Activated CD4-positive, alpha-beta T cell treated with anti-CD3 and anti-CD28 coated beads, Interleukin-2, amount 50 U/mL, for 48 hours (primary cell): ENCODE data around the gene SCAPER.
A peak's percentile ranks its signal among the peaks of the same experiment; 100 is the strongest.
"Not testable (repeated sequence)": the region's sequence is repeated elsewhere in the genome, so short reads cannot be mapped to it uniquely, and the experiment has no call there.

Experiments used
- DNase-seq, 2 experiments: peaks; one replicate each; pipeline ENCODE4 v3.0.0-alpha.2; 2020

Gene SCAPER

DNA sequence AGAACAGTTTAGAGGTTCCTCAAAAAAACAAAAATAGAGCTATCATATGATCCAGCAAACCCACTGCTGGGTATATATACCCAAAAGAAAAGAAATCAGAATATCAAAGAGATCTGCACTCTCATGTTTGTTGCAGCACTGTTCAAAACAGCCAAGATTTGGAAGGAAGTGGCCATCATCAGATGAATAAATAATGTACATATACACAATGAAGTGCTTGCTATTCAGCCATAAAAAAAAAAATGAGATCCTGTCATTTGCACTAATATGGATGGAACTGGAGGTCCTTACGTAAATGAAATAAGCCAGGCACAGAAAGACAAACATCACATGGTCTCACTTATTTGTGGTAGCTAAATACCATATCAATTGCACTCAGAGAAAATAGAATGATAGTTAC, 58.4 kb downstream of the SCAPER start:
- DNase-seq, result no peak

DNA sequence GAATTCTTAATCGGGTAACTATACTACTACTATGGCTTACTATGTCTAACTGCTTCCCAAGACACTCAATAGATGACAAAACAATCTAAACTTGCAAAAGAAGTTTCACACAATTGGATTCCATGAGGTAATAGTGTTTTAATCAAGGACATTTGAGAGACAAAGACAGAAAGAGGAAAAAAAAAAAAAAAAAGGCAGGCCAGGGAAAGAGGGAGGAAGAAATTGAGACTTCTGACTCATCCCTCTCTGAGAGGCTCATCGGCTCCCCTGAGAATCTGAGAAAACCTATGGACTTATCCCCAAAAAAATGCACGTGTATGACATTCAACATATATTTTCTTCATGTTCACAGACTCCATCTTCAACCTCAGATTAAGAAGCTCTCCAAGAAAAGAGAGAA, 61.0 kb downstream of the SCAPER start:
- no peak for DNase-seq

DNA sequence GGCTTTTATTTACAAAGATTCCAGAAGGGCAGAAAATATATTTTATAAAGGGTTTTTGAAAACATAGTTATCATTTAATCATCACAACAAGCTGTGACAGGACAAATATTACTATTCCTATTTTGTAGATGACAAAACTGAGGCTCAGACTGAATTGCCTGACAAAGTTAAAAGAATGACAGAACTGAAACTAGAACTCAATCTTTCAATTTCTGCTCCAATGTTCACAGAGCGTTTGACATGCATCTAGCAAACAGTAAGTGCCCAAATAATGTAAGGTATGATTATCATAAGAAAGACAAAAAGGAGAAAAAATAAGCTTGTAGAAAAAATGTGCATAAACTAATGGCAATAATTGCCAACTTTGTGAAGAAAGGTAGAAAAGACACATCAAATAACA, 61.9 kb downstream of the SCAPER start:
- DNase-seq, result no peak

DNA sequence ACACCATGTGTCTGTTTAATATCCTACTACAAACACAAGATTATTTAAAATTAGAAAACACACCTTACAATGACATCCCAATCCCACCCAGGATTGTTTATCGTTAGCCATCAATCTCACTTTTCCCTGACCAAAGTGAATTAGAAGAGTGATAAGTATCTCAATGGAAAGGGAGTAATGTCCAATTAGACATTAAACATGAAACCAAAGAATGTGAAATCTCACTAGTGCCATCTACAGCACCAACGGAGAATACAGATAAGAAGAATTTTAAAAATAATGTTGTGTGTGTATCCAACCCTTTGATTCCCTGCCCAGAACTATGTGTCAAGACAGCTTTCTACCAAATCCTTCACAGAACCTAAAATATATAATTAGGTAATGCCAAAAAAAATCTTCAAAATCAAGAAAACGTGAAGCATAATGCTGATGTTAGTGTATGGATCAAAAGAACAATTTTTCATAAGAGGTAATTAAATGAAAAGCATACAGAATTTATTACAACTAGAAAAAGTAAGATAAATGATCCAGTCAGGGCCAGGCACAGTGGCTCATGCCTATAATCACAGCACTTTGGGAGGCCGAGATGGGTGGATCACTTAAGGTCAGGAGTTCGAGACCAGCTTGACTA, 64.2 kb downstream of the SCAPER start:
- DNase-seq, result no peak

DNA sequence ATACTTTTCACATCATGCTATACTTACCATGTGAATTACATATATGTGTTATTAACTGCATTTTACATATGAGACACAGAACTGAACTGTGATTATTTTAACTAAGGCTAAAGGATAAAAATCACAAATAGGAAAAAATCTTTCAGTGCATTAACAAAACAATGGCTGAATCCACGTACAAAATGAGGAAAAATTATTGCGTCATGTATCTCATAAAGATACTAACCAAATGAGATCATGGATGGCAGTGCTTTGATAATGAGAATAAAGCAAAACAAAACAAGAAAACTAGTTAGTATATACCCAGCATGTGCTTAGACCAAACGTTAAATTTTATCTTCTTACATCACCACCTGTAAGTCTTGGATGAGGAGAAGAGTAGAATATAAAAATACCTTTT, 66.0 kb downstream of the SCAPER start:
- DNase-seq, result no peak

DNA sequence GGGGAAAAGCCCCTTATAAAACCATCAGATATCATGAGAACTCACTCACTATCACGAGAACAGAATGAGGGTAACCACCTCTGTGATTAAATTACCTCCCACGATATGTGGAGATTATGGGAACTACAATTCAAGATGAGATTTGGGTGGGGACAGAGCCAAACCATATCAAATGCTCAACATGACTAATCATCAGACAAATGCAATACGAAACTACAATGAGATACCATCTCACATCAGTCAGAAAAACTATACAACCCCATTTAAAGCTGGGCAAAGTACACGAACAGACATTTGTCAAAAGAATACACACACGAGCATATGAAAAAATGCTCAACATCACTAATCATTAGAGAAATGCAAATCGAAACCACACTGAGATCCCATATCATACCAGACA, 67.7 kb downstream of the SCAPER start:
- DNase-seq, result no peak

DNA sequence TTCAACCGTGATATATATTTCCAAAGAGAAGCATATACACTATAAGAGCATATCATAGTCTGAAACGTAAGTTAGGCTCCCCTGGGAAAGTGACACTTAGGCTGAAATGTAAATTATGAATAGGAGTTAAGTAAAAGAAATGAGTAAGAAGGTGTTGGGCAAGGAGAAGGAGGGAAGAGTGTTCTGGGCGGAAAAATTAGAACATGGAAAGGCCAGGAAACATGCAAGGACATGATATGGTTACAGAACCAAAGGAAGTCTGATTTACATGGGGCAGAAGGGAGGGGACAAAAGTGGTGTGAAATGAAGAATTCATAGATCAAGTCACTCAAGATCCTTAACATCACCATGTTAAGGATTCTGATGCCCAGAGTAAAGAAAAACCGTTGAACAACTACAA, 75.2 kb downstream of the SCAPER start:
- DNase-seq, result no peak

DNA sequence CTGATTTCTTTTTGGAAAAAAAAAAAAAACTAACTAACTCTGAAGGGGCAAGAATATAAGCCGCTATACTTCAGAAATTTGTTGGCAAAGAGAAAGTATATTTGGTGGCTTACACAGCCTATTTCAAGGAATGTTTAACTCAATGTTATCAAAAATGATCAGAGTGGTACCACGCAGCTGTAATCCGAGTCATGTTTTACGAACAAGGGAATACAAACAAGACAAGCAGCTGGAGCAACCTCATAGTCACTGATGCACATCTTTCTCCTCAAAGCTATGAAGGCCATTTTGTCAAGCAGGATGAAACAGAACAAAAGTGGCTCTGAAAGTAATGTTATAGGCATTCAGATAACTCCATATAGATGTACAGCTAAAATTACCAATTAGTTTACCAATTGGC, 81.2 kb downstream of the SCAPER start:
- DNase-seq, result no peak

DNA sequence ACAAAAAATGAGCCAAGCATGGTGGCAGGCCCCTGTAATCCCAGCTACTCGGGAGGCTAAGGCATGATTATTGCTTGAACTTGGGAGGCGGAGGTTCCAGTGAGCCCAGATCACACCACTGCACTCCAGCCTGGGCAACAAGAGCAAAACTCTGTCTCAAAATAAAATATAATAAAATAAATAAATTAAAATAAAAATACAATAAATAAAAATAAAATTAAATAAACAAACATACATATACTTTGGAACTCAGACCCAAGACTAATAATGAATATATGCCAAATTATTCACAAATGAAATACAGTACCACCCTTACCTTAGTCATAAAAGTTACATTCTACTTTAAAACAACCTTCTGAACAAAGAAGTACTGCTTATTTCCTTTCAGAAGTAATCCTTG, 81.8 kb downstream of the SCAPER start:
- no peak for DNase-seq

DNA sequence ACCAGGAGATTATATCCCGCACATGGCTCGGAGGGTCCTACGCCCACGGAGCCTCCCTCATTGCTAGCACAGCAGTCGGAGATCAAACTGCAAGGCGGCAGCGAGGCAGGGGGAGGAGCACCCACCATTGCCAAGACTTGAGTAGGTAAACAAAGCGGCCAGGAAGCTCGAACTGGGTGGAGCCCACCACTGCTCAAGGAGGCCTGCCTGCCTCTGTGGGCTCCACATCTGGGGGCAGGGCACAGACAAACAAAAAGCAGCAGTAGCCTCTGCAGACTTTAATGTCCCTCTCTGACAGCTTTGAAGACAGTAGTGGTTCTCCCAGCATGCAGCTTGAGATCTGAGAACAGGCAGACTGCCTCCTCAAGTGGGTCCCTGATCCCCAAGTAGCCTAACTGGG, 86.2 kb downstream of the SCAPER start:
- not testable (repeated sequence) for DNase-seq

DNA sequence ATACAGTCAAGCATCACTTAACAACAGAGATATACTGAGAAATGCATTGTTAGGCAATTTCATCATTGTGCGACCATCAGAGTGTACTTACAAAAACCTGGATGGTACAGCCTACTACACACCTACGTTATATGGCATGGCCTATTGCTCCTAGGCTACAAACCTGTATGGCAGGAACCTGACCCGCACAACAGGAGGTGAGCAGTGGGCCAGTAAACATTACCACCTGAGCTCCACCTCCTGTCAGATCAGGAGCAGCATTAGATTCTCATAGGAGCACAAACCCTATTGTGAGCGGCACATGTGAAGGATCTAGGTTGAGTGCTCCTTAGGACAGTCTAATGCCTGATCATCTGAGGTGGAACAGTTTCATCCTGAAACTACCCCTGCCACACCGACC, 89.7 kb downstream of the SCAPER start:
- DNase-seq, result no peak

DNA sequence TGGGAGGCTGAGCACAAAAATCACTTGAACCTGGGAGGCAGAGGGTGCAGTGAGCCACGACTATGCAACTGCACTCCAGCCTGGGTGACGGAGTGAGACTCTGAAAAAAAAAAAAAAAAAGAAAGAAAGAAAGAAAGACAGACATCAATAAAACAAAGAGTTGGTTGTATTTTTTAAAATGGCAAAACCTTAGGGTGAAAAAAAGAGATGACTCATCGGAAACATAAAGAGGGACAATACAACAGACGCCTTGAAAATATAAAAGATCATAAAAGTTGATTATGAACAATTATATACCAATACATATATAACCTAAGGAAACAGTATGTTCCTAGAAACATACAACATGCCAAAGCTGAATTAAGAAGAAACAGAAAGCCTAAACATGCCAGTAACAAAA, 92.8 kb downstream of the SCAPER start:
- no peak for DNase-seq

DNA sequence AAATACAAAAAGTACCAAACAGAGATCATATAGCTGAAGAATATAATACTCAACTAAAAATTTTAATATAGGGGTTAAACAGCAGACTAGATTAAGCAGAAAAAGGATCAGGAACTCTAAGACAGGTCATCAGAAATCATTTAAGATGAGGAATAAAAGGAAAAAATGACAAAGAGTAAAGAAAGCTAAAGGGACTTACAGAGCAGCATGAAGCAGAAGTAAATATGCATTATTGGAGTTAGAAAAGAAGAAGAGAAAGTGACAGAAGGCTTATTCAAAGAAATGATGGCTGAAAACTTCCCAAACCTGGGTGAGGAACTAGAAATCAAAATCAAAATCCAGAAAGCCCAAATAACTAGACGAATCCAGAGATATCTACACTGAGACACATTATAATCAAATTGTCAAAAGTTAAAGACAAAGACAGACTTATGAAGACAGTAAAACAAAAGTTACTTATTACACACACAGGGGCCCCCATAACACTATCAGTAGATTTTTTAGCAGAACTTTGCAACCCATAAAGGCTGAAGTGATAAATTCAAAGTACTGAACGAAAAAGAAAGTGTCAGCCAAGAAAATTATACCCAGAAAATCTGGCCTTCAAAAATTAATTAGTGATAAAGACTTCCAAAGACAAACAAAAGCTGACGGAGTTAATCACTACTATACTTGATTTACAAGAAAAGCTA, 95.6 kb downstream of the SCAPER start:
- DNase-seq, result no peak

DNA sequence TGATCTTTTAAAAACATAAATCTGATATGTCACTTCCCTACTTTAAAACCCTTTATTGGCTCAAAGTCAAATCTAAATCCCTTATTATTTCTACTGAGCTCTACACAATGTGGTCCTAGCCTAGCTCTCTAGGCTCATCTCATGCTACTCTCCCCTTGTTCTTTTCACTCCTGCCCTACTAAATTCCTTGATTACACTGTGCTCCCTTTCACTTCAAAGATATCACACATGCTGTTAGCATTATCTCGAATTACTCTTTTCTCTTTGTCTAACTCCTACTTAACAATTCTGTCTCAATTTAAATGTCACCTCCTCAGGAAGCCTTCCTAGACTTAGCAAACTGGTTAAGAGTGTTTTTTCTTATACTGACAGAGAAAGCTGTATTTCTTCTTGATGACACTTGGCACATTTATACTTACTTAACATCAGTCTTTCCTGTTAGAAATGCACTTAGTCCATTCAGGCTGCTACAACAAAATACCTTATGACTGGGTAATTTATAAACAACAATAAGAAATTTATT, 102.0 kb downstream of the SCAPER start:
- DNase-seq, result no peak

DNA sequence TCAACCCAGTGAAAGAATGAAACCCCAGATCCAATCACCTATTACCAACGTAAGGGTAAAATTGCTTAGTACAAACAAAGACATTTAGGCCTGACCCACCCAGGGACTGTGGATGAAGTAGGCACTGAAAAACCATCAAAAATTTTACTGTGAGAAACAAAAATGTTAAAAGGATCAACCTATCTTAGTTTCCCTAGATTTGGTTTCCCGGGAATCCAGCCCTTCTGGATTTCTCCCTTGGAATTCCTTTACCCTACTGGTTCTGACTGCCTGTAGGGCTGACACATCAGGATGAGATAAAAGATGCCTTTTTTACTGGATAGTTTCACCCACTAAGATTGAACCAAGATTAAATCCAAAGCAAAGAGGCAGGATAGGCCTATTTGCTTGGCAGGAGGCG, 102.7 kb downstream of the SCAPER start:
- no peak for DNase-seq

DNA sequence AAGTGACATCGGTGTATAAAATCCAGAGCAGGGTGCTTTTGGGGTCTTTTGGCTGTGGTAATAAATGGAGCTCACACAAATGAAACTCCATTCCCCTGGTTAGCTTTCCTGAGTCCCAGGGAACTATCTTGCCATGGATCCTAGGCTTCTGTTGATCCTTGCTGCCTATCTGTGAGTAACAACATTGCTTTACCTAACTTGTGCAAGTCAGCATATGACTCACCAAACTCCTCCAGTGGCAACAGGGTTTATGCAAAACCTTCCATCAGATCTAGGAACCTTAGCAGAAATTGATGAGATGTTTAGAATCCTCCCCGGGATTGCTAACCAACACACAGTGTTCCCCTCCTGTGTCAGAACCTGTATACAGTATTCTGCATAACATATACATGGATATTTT, 105.4 kb downstream of the SCAPER start:
- DNase-seq, result no peak

DNA sequence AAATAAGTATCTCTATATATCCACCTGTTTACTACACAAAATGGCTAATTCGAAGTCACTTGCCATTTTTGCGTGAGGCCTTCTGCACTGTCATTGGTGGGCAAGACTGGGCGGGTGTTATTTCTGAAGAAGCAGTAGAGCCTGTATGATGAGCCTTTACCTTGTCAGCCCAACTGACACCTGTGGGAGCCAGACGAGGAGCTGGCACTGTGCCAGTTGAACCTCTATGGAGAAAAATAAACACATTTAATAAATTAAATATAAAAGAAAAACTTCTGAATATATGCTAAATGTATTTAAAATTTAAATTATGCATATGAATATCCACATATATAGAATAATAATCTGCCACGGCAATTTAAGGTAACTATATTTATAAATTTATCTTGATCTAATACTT, 109.9 kb downstream of the SCAPER start:
- DNase-seq, result no peak

DNA sequence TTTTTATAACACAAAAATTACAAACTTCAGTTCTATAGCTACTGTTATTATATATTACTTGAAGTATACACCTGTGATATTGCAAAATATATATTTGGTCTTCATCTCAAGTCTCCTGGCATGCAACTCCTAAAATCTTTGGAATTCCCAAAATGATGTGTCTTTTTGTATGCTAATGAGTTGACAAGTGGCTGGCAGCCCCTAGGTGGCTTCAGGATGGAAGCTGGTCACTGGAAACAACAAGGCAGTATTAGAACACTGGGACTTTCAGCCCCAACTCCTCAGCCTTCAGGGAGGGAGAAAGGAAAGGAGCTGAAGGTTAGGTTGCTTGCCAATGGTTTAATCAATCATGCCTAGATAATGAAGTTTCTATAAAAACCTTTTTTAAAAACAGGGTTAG, 112.0 kb downstream of the SCAPER start:
- no peak for DNase-seq

DNA sequence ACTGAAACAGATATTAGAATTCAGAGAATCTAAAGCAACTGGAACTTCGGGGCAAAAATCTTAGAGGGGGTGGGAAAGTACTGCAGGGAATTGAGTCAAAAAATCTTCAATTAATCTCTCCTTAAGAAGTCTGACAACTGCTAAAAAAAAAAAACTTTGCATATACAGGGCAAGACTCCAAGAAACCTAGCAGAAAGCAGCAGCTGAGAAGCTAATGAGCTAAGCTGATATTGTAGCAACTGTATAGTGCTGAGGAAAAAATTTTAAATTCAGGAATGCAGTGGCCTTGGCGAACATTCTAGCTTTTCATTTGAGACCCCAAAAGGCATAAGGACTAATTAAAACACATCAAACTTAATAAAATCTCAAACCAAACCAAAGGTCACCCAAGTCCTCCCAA, 113.6 kb downstream of the SCAPER start:
- DNase-seq, result no peak

DNA sequence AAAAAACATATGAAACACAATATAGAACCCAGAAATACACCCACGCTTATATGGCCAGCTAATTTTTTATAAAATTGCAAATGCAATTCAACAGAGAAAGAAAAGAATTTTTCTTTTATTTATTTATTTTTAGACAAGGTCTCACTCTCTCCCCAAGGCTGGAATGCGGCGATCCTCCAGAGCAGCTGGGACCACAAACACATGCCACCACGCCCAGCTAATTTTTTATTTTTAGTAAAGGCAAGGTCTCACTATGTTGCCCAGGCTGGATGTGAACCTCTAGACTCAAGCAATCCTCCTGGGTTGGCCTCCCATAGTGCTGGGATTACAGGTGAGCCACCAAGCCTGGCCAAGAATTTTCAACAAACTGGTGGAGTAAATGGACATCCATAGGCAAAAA, 117.9 kb downstream of the SCAPER start:
- no peak for DNase-seq

DNA sequence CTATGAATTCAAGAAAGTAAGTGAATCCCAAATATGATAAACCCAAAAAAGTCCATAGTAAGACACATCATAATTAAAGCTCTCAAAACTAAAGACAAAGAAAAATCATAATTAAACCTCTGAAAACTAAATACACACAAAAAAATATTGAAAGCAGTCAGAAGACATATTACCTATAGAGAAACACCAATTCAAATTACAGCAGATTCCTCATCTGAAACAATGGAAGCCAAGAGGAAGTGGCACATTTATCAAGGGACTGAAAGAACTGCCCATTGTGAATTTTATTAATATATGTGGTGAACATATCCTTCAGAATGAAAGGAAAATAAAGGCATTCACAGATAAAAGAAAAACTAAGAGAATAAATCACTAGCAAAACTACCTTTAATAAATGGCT, 128.2 kb downstream of the SCAPER start:
- DNase-seq, result no peak

DNA sequence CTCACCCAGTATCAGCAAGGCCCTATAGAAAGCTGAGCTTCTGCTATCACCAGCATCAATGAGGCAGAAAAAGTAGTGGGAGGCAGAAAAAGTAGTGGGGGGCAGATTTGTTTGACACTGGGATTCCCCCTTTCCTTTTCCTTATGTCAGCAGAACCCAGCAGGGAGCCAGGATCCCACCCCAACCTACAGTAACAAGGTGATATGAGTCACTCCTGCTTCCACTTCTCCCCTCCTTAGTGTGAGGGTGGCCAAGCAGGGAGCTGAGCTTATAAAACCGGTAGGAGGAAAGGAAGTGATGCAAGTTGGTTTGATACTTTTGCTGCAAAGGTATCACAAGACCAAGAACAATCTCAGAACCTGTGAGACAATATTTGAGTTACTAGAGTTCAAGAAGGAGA, 128.7 kb downstream of the SCAPER start:
- DNase-seq, result peak in 1 of 2 experiments; percentile 5

DNA sequence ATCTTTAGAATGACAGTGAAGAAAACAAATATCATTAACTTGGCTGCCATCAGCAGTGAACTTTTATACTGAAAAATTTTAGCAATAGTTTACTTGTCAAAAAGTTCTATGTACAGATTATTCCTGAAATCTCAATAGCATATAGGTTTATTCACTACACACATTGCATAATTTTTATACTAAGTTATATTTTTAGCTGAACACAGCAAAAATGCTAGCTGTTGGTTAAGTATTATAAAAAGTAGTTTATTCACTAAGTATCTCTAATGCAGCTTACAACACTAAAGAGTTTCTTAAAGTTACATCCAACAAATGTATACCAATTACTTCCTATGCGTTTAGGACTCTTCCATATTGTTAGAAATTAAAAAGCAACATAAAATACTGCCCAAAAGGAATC, 131.9 kb downstream of the SCAPER start:
- DNase-seq, result no peak

DNA sequence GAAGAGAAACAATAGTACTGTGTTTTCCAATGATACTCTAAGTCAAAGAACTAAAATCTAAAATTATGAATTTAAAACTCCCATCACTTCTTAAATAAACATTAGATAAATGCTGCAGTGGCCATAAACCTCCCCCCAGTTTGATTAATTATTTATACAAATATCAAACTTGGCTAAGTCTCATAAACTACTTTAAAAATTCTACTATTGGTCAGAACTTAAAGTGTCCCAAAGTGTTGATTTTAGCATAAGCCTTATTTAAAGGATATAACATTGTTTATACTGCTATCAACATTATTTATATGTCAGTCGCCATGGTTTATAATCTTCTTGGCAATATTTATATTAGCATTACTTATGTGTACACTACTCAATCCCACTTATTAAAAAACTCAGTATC, 132.4 kb downstream of the SCAPER start:
- DNase-seq, result no peak

DNA sequence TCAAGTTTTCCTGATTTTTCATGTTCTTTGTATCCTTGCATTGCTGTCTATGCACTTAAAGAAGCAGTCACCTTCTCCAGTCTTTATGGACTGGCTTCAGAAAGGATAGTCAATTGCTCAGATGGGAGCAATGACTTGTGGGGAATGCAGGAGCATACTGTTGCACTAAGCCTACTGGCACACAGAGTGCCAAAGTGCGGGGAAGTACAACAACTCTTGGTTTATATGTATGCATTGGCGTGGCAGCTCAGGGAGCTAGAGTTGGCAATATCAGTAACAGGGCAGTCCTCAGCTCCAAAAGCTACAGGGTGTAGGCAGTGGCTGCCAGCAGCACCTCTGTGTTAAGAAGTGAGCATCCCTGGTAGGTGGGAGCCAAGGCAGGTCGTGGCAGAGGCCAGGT, 141.1 kb downstream of the SCAPER start:
- no peak for DNase-seq
